Esophagus muscularis mucosa (tissue), 4 donors: Measurements from ENCODE around the gene SPTA1. TPM values are rescaled to one million over a fixed set of nuclear protein-coding genes. Genes with fewer than 3 reads are reported as not detected.

Experiments used
- DNase-seq: peaks from one replicate; pipeline ENCODE4 v3.0.0-alpha.2; 2017; ENCODE audit errors: extremely low spot score
- H3K27ac ChIP-seq, 4 donors: fragments of 200-600 bp; sonication (generic); replicated peaks in 1 of 4; 1 replicate in 3 of 4; 2 replicates in 1 of 4; pipeline ENCODE4 v1.5.1; 2016 to 2019; ENCODE audit warnings: mild to moderate bottlenecking in 1 of 4
- H3K27me3 ChIP-seq, 4 donors: fragments of 200-600 bp; sonication (generic); one replicate each; pipeline versions ENCODE4 v1.5.1 to v1.6.0; 2016 to 2019
- H3K36me3 ChIP-seq, 4 donors: fragments of 200-600 bp; sonication (generic); one replicate each; pipeline ENCODE4 v1.5.1; 2016 to 2019
- H3K4me1 ChIP-seq, 4 donors: fragments of 200-600 bp; sonication (generic); one replicate each; pipeline ENCODE4 v1.5.1; 2016 to 2019
- H3K4me3 ChIP-seq, 4 donors: fragments of 200-600 bp; sonication (generic); 1 replicate in 2 of 4; 2 replicates in 2 of 4; pipeline ENCODE4 v1.5.1; 2016 to 2019; ENCODE audit warnings: mild to moderate bottlenecking in 4 of 4, moderate library complexity in 1 of 4
- H3K9me3 ChIP-seq, 4 donors: fragments of 200-600 bp; sonication (generic); 1 replicate in 3 of 4; 2 replicates in 1 of 4; pipeline ENCODE4 v1.5.1; 2016 to 2019
- CTCF ChIP-seq, 3 experiments: fragments of 200-600 bp in 2 of 3; fragments of 450-650 bp in 1 of 3; sonication (generic) in 2 of 3; IDR thresholded peaks; one replicate each; pipeline ENCODE4 v1.5.1; 2017 to 2019; ENCODE audit warnings: antibody characterized with exemption in 3 of 3, mild to moderate bottlenecking in 2 of 3, moderate library complexity in 1 of 3
- EP300 ChIP-seq: sonication (generic); formaldehyde crosslinking; IDR thresholded peaks from one replicate; pipeline ENCODE4 v1.6.1; 2017; ENCODE audit warnings: antibody characterized with exemption
- POLR2A ChIP-seq: fragments of 450-650 bp; IDR thresholded peaks from one replicate; pipeline ENCODE4 v1.6.1; 2017; ENCODE audit warnings: antibody characterized with exemption, moderate library complexity, mild to moderate bottlenecking, low read depth
- POLR2AphosphoS5 ChIP-seq, 2 donors: sonication (generic); formaldehyde crosslinking; IDR thresholded peaks; one replicate each; pipeline ENCODE4 v1.6.1; 2017; ENCODE audit warnings: antibody characterized with exemption in 2 of 2
- WGBS: methylation state at CpG from one replicate; pipeline ENCODE4 v1.1.5; 2018; 5-methylcytosine and 5-hydroxymethylcytosine counted together
- intact Hi-C: fragments of 100-400 bp; cut with DNase I; formaldehyde crosslinking; loops from one replicate; pipeline ENCODE4 v1.15.1; 2023
- total RNA-seq, 4 donors: library from RNA; depleted of rRNA; stranded (reverse); fragments of >200 nt; gene quantifications; one replicate each; pipeline versions ENCODE4 v1.1.0 to v1.2.1, GENCODE V29; 2016

SPTA1 gene
- total RNA-seq, 4 donors from 2014 or later = 0.06 to 2.5 (median 0.33) TPM; not detected in 1

GRCh38 chr1:158728510-158729225 lies 42.2 kb upstream of the SPTA1 start:
- H3K27me3 ChIP-seq = peaks cover 0 to 4% (median 0%) of the 10 kb centered on the region in 4 donors
- intact Hi-C loops = no loop called here
- no peak overlapping the region for H3K4me3 ChIP-seq
- H3K9me3 ChIP-seq = no peaks in the 10 kb centered on the region
- H3K36me3 ChIP-seq = no peaks in the 10 kb centered on the region
- WGBS = 57% methylated on average over 3 of the region's 3 CpGs
- no peak overlapping the region for H3K27ac ChIP-seq
- no peak for DNase-seq
- TF ChIP-seq EP300 = no peak
- no peak for TF ChIP-seq POLR2A
- no peak for TF ChIP-seq CTCF (IDR thresholded peaks at IDR 0.05)
- no peak for TF ChIP-seq POLR2AphosphoS5 (IDR thresholded peaks at IDR 0.05)
- H3K4me1 ChIP-seq = no peaks in the 10 kb centered on the region

GRCh38 chr1:158724442-158724841 lies 37.9 kb upstream of the SPTA1 start:
- no peaks in the 10 kb centered on the region for H3K36me3 ChIP-seq
- no peaks in the 10 kb centered on the region for H3K4me1 ChIP-seq
- intact Hi-C loops = no loop called here
- no peaks in the 10 kb centered on the region for H3K9me3 ChIP-seq
- 84% methylated on average over 5 of the region's 5 CpGs for WGBS
- H3K4me3 ChIP-seq = no peak overlapping the region
- TF ChIP-seq EP300 = no peak
- TF ChIP-seq POLR2A = no peak
- TF ChIP-seq POLR2AphosphoS5 (IDR thresholded peaks at IDR 0.05) = no peak
- no peak for TF ChIP-seq CTCF (IDR thresholded peaks at IDR 0.05)
- H3K27me3 ChIP-seq = peaks cover 0 to 4% (median 0%) of the 10 kb centered on the region in 4 donors
- no peak overlapping the region for H3K27ac ChIP-seq
- DNase-seq = no peak

GRCh38 chr1:158720620-158721019 lies 34.1 kb upstream of the SPTA1 start, which contains the start of gene OR6K3:
Gene OR6K3 (minus strand): TSS chr1:158720720. CDS start chr1:158718115, 2,605 bp downstream.
- Histone ChIP-seq H3K4me1 (no peaks in the 10 kb centered on the region), H3K27ac (no peak within 1 kb of the TSS), H3K4me3 (no peak within 1 kb of the TSS), H3K9me3 (no peaks in the 10 kb centered on the region), H3K27me3 (peaks cover 0 to 4% (median 0%) of the 10 kb centered on the region in 4 donors), H3K36me3 (no peaks in the 10 kb centered on the region)
- TF ChIP-seq POLR2AphosphoS5 (IDR thresholded peaks at IDR 0.05) (no peak), CTCF (IDR thresholded peaks at IDR 0.05) (no peak), EP300 (no peak), POLR2A (no peak)
- intact Hi-C loops = no loop called here
- WGBS = 76% methylated on average over 2 of the region's 2 CpGs
- DNase-seq = no peak

- Histone ChIP-seq H3K4me3 (no peak overlapping the region), H3K27ac (no peak overlapping the region), H3K4me1 (no peaks in the 10 kb centered on the region), H3K9me3 (no peaks in the 10 kb centered on the region), H3K36me3 (no peaks in the 10 kb centered on the region), H3K27me3 (peaks cover 0 to 3% (median 0%) of the 10 kb centered on the region in 4 donors)
- intact Hi-C loops = no loop called here
- 40% methylated on average over 3 of the region's 3 CpGs for WGBS
- no peak for DNase-seq
- TF ChIP-seq POLR2AphosphoS5 (IDR thresholded peaks at IDR 0.05) = no peak
- TF ChIP-seq CTCF (IDR thresholded peaks at IDR 0.05) = no peak
- TF ChIP-seq POLR2A = no peak
- TF ChIP-seq EP300 = no peak
These were observed 33.1 kb upstream of the SPTA1 start for GRCh38 chr1:158719664-158720063.
